Midbrain (tissue), 1 donor: Measurements from ENCODE around the gene TNP2.

ENCODE experiments used
- DNase-seq: peaks from one replicate; lab custom pipeline; 2025; lab: John Stamatoyannopoulos, UW

Gene TNP2

GRCh38 chr16:11268921-11269375 lies at the start of gene TNP2:
Gene TNP2, minus strand, starts transcription at chr16:11269325. Its CDS starts 63 bp downstream, at chr16:11269262.
- no peak for DNase-seq

- DNase-seq, result no peak
Observed at GRCh38 chr16:11318817-11319216, 49.7 kb upstream of the TNP2 start.

GRCh38 chr16:11316331-11317015 lies 47.3 kb upstream of the TNP2 start:
- no peak for DNase-seq

GRCh38 chr16:11315510-11315909 lies 46.4 kb upstream of the TNP2 start:
- no peak for DNase-seq

GRCh38 chr16:11314309-11314894 lies 45.3 kb upstream of the TNP2 start:
- no peak for DNase-seq

GRCh38 chr16:11313493-11314308 lies 44.6 kb upstream of the TNP2 start:
- no peak for DNase-seq

- no peak for DNase-seq
Observed at GRCh38 chr16:11312718-11313492, 43.8 kb upstream of the TNP2 start.

GRCh38 chr16:11310997-11311561 lies 42.0 kb upstream of the TNP2 start:
- DNase-seq, result no peak

- DNase-seq, result no peak
Observed at GRCh38 chr16:11310634-11310977, 41.5 kb upstream of the TNP2 start.

GRCh38 chr16:11309895-11310633 lies 40.9 kb upstream of the TNP2 start:
- no peak for DNase-seq

- DNase-seq, result no peak
Observed at GRCh38 chr16:11308493-11309283, 39.6 kb upstream of the TNP2 start.

- no peak for DNase-seq
Observed at GRCh38 chr16:11307639-11308492, 38.7 kb upstream of the TNP2 start.

- DNase-seq, result no peak
Observed at GRCh38 chr16:11306997-11307638, 38.0 kb upstream of the TNP2 start.

- no peak for DNase-seq
Observed at GRCh38 chr16:11306381-11306780, 37.3 kb upstream of the TNP2 start.

- DNase-seq, result no peak
Observed at GRCh38 chr16:11303405-11304138, 34.4 kb upstream of the TNP2 start.

- DNase-seq, result no peak
Observed at GRCh38 chr16:11302977-11303376, 33.9 kb upstream of the TNP2 start.

- no peak for DNase-seq
Observed at GRCh38 chr16:11301645-11302501, 32.7 kb upstream of the TNP2 start.
